ENCODE data around the gene AQP5.

DNA sequence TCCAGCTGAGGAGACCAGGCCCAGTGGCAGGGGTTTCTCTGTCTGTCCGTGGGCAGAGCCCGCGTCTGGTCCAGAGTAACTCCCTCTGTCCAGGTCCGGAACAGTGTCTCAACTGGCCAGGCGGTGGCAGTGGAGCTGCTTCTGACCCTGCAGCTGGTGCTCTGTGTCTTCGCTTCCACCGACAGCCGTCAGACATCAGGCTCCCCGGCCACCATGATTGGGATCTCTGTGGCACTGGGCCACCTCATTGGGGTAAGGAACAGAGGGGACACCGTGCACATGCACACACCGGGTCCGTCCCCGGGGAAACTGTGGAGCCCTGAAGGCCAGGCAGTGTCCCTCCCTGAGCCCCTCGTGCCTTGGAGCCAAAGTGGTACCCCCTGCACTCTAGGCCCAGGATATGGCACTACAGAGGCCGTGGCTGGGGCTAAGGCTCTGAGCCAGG lies 12.6 kb downstream of the AQP5 start:
- TF ChIP-seq CTCF (IDR thresholded peaks at IDR 0.05): peak in 4 of 6 experiments; percentile 16 to 39 (median 29)
- TF ChIP-seq POLR2A (IDR thresholded peaks at IDR 0.05): no peak
